ENCODE data around the gene BTNL8. TPM values are rescaled to one million over a fixed set of nuclear protein-coding genes. Genes with fewer than 3 reads are reported as not detected.
"Not testable (repeated sequence)": the region's sequence is repeated elsewhere in the genome, so short reads cannot be mapped to it uniquely, and the experiment has no call there.

BTNL8 gene
- total RNA-seq, 1 donor from 2014 or later = 0.87 TPM

DNA sequence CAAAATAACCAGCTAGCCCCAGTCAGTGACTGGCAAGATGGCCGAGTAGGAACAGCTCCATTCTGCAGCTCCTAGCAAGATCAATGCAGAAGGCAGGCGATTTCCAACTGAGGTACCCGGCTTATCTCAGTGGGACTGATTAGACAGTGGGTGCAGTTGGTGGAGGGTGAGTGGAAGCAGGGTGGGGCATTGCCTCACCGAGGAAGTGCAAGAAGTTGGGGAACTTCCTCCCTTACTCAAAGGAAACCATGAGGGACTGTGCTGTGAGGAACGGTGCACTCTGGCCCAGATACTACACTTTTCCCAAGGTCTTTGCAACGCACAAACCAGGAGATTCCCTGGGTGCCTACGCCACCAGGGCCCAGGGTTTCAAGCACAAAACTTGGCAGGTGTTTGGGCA lies 9.6 kb upstream of the BTNL8 start:
- DNase-seq (ENCODE audit: extremely low spot score, unreplicated experiment) = no peak
- H3K4me3 Mint-ChIP-seq = no peak overlapping the region
- no peaks in the 10 kb centered on the region for H3K9me3 Mint-ChIP-seq
- TF ChIP-seq, protein P1, sequence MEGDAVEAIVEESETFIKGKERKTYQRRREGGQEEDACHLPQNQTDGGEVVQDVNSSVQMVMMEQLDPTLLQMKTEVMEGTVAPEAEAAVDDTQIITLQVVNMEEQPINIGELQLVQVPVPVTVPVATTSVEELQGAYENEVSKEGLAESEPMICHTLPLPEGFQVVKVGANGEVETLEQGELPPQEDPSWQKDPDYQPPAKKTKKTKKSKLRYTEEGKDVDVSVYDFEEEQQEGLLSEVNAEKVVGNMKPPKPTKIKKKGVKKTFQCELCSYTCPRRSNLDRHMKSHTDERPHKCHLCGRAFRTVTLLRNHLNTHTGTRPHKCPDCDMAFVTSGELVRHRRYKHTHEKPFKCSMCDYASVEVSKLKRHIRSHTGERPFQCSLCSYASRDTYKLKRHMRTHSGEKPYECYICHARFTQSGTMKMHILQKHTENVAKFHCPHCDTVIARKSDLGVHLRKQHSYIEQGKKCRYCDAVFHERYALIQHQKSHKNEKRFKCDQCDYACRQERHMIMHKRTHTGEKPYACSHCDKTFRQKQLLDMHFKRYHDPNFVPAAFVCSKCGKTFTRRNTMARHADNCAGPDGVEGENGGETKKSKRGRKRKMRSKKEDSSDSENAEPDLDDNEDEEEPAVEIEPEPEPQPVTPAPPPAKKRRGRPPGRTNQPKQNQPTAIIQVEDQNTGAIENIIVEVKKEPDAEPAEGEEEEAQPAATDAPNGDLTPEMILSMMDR (conservative IDR thresholded peaks at IDR 0.05) = no peak
- no peaks in the 10 kb centered on the region for H3K36me3 Mint-ChIP-seq
- H3K27me3 Mint-ChIP-seq = peaks cover 61% of the 10 kb centered on the region
- H3K27ac Mint-ChIP-seq = no peak overlapping the region
- H3K4me1 Mint-ChIP-seq (ENCODE audit: unreplicated experiment) = no peaks in the 10 kb centered on the region

DNA sequence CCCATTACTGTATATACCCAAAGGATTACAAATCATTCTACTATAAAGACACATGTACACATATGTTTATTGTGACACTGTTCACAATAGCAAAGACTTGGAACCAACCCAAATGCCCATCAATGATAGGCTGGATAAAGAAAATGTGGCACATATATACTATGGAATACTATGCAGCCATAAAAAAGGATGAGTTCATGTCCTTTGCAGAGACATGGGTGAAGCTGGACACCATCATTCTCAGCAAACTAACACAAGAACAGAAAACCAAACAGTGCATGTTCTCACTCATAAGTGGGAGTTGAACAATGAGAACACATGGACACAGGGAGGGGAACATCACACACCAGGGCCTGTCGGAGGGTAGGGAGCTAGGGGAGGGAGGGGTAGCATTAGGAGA lies 3.6 kb upstream of the BTNL8 start:
- H3K27ac Mint-ChIP-seq; H3K4me1 Mint-ChIP-seq (ENCODE audit: unreplicated experiment); H3K36me3 Mint-ChIP-seq; H3K4me3 Mint-ChIP-seq; H3K9me3 Mint-ChIP-seq; DNase-seq (ENCODE audit: extremely low spot score, unreplicated experiment): not testable (repeated sequence)
- peaks cover 44% of the 10 kb centered on the region for H3K27me3 Mint-ChIP-seq

DNA sequence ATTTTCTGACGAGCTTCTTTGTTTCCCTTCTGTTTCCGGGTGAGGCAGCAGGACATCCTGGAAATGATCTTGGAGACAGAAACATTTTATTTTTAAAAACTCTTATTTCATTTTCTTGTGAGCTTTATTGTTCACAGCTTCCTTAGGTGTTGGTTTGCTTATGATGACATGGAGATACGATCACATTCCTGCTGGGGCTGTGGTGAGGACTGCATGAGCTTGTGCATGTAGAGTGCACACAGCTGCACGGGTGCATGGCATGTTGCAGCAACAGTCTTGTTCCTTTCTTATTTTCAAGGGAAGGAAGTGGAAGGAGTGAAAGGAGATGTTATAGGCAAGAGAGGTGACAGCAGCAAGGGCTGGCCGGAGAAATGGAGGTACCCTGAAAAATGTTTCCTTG lies 1.2 kb downstream of the BTNL8 start:
- no peaks in the 10 kb centered on the region for H3K4me1 Mint-ChIP-seq (ENCODE audit: unreplicated experiment)
- H3K4me3 Mint-ChIP-seq = no peak overlapping the region
- peaks cover 6% of the 10 kb centered on the region for H3K27me3 Mint-ChIP-seq
- peaks cover 4% of the 10 kb centered on the region for H3K9me3 Mint-ChIP-seq
- DNase-seq (ENCODE audit: extremely low spot score, unreplicated experiment) = no peak
- no peaks in the 10 kb centered on the region for H3K36me3 Mint-ChIP-seq
- TF ChIP-seq, protein P1 (conservative IDR thresholded peaks at IDR 0.05) = no peak
- no peak overlapping the region for H3K27ac Mint-ChIP-seq

DNA sequence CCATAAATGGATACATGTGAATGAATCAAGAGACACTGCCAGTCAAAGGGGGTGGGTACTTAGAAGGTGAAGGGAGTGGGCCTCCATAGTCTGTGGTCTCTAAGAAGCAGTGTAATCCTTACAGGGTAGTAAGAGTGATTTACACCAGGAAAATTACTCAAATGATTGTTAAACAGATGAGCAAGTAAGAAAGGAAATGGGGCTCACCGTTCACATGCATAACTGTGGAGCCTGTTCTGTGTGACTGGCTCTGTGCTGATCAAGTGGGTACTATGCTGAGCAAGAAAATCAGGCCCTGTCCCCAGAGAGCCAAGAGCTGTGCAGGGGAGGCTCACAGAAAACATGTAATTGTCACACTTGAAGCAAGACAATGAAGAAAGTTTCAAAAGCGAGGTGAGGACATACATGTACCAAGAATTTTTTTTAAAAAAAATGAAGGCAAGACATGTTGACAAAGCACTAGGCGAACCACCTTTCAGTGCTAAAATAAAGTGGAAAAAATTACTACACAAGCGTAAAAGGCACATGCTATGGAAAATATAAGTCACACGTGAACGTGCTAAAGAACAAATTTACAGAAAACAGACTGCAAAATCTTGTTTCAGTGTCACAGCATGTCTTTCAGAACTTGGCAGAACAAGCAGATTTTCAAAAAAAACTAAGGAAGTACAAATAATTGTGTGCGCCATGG lies 2.5 kb downstream of the BTNL8 start:
- Mint-ChIP-seq H3K27ac (no peak overlapping the region), H3K9me3 (no peaks in the 10 kb centered on the region), H3K4me1 (ENCODE audit: unreplicated experiment) (no peaks in the 10 kb centered on the region), H3K27me3 (peaks cover 9% of the 10 kb centered on the region), H3K4me3 (no peak overlapping the region), H3K36me3 (no peaks in the 10 kb centered on the region)
- TF ChIP-seq, protein P1 (conservative IDR thresholded peaks at IDR 0.05) = no peak
- DNase-seq (ENCODE audit: extremely low spot score, unreplicated experiment) = no peak

DNA sequence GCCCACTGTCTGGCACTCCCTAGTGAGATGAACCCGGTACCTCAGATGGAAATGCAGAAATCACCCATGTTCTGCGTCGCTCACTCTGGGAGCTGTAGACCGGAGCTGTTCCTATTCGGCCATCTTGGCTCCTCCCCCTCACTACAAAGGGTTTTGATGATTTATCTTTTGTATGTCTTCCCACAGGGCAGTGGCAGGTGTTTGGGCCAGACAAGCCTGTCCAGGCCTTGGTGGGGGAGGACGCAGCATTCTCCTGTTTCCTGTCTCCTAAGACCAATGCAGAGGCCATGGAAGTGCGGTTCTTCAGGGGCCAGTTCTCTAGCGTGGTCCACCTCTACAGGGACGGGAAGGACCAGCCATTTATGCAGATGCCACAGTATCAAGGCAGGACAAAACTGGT lies 9.4 kb downstream of the BTNL8 start:
- Mint-ChIP-seq H3K4me3 (no peak overlapping the region), H3K9me3 (no peaks in the 10 kb centered on the region), H3K4me1 (ENCODE audit: unreplicated experiment) (no peaks in the 10 kb centered on the region), H3K36me3 (no peaks in the 10 kb centered on the region), H3K27me3 (peaks cover 10% of the 10 kb centered on the region), H3K27ac (no peak overlapping the region)
- TF ChIP-seq, protein P1 (conservative IDR thresholded peaks at IDR 0.05) = no peak
- no peak for DNase-seq (ENCODE audit: extremely low spot score, unreplicated experiment)

DNA sequence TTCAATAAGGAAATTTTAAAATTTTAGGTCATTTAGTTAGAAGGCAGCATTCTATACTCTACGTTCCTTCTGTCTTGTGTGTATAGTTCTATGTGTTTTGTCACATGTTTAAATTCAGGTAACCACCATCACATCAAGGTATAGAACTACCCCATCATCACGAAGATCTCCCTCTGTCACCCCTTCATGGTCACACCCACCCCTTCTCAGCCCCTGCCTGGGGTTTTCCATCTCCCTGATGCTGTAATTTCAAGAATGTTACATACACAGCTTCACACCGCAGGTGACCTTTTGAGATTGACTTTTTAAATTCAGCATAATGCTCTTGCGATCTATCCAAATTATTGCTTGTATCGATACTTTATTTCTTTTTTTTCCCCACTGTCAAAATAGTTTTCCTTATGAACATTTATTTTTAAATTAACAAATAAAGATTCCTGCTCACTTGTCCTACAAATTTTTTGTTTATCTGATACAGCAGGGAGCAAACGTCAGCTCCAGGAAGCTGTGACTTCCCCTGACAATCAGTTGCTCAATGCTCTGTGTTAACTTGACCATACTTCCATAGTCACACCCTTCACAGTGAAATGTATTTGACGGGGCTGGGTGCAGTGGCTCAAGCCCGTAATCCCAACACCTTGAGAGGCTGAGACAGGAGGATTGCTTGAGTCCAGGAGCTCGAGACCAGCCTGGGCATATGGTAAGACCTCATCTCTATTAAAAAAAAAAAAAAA lies 10.2 kb downstream of the BTNL8 start:
- TF ChIP-seq, protein P1 (conservative IDR thresholded peaks at IDR 0.05) = no peak
- no peak overlapping the region for H3K4me3 Mint-ChIP-seq
- H3K27ac Mint-ChIP-seq = no peak overlapping the region
- H3K9me3 Mint-ChIP-seq = no peaks in the 10 kb centered on the region
- H3K27me3 Mint-ChIP-seq = peaks cover 10% of the 10 kb centered on the region
- no peaks in the 10 kb centered on the region for H3K36me3 Mint-ChIP-seq
- DNase-seq (ENCODE audit: extremely low spot score, unreplicated experiment) = no peak
- H3K4me1 Mint-ChIP-seq (ENCODE audit: unreplicated experiment) = no peaks in the 10 kb centered on the region
